HEK293T (cell line): ENCODE measurements around the gene CD300C.

Experiments
- CTCF ChIA-PET: fragments of 350-600 bp; formaldehyde crosslinking; extraction: SDS; loops from one replicate; lab custom pipeline; 2021; ENCODE audit warnings: antibody characterized with exemption, inconsistent platforms; lab: Yijun Ruan, JAX
- POLR2A ChIA-PET: fragments of 350-600 bp; formaldehyde crosslinking; extraction: SDS; loops from one replicate; lab custom pipeline; 2020; ENCODE audit warnings: antibody characterized with exemption, inconsistent platforms; lab: Yijun Ruan, JAX
- DNase-seq: peaks from one replicate; pipeline ENCODE4 v3.0.0; 2012; ENCODE audit warnings: mixed read lengths; ENCODE audit errors: extremely low spot score
- ARNT ChIP-seq: fragments of 450-650 bp; IDR thresholded peaks from 2 replicates; pipeline ENCODE4 v1.6.1; 2017; ENCODE audit warnings: mild to moderate bottlenecking
- BHLHE40 ChIP-seq: fragments of 450-650 bp; IDR thresholded peaks from 2 replicates; pipeline ENCODE4 v1.6.1; 2016; ENCODE audit warnings: mild to moderate bottlenecking, moderate library complexity, borderline replicate concordance
- CTBP1 ChIP-seq: fragments of 450-650 bp; IDR thresholded peaks from 2 replicates; pipeline ENCODE4 v1.6.1; 2016; ENCODE audit warnings: borderline replicate concordance
- ELF4 ChIP-seq: fragments of 450-650 bp; IDR thresholded peaks from 2 replicates; pipeline ENCODE4 v1.6.1; 2017; ENCODE audit warnings: antibody characterized with exemption
- FOXA1 ChIP-seq: fragments of 450-650 bp; IDR thresholded peaks from 2 replicates; pipeline ENCODE4 v1.6.1; 2016; ENCODE audit warnings: mild to moderate bottlenecking
- FOXK2 ChIP-seq: fragments of 450-650 bp; IDR thresholded peaks from 2 replicates; pipeline ENCODE4 v1.6.1; 2016; ENCODE audit warnings: mild to moderate bottlenecking
- FOXM1 ChIP-seq: fragments of 450-650 bp; IDR thresholded peaks from 2 replicates; pipeline ENCODE4 v1.6.1; 2017; ENCODE audit warnings: mild to moderate bottlenecking, borderline replicate concordance
- HDGF ChIP-seq: fragments of 450-650 bp; IDR thresholded peaks from 2 replicates; pipeline ENCODE4 v1.6.1; 2017; ENCODE audit warnings: antibody characterized with exemption, borderline replicate concordance
- L3MBTL2 ChIP-seq: fragments of 450-650 bp; conservative IDR thresholded peaks from 2 replicates; pipeline ENCODE4 v1.6.1; 2016; ENCODE audit warnings: mild to moderate bottlenecking
- LEF1 ChIP-seq: fragments of 450-650 bp; IDR thresholded peaks from 2 replicates; pipeline ENCODE4 v1.6.1; 2017; ENCODE audit warnings: mild to moderate bottlenecking, borderline replicate concordance
- NFRKB ChIP-seq: fragments of 450-650 bp; IDR thresholded peaks from 2 replicates; pipeline ENCODE4 v1.6.1; 2016; ENCODE audit warnings: mild to moderate bottlenecking, moderate library complexity
- PKNOX1 ChIP-seq: fragments of 450-650 bp; IDR thresholded peaks from 2 replicates; pipeline ENCODE4 v1.6.1; 2016
- SP1 ChIP-seq: fragments of 450-650 bp; IDR thresholded peaks from 2 replicates; pipeline ENCODE4 v1.6.1; 2017
- SUZ12 ChIP-seq: fragments of 450-650 bp; IDR thresholded peaks from 2 replicates; pipeline ENCODE4 v1.6.1; 2016; ENCODE audit warnings: mild to moderate bottlenecking
- TARDBP ChIP-seq: fragments of 450-650 bp; IDR thresholded peaks from 2 replicates; pipeline ENCODE4 v1.6.1; 2016
- ZNF384 ChIP-seq: fragments of 450-650 bp; IDR thresholded peaks from 2 replicates; pipeline ENCODE4 v1.6.1; 2016

CD300C gene

DNA sequence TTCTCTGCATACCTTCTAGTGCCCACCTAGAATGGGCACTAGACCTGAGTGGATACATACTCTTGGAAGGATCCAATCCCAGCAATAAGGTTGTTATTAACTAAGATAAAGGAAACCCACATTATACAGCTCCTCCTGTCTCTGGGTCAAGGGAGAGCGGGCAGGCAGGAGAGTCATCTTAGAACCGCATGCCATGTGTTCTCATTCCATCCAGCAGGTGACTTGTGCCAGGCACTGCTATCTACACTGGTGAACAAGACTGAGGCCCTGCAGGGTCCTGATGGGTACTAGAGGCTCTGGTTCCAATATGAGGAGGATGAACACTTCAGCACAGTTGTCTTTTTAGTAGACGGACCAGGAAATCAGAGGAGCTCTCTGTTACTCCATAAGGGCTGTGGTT lies 27.3 kb upstream of the CD300C start:
- ChIA-PET CTCF (no interaction called here), POLR2A (no interaction called here)
- TF ChIP-seq FOXM1 (no peak), TARDBP (no peak), L3MBTL2 (no peak), ARNT (no peak), HDGF (no peak), FOXK2 (no peak), NFRKB (no peak), PKNOX1 (no peak), BHLHE40 (no peak)
- no peak for DNase-seq

GRCh38 chr17:74571621-74572270 lies 25.8 kb upstream of the CD300C start:
- ChIA-PET POLR2A (no interaction called here), CTCF (no interaction called here)
- DNase-seq, result no peak
- no peak for TF ChIP-seq PKNOX1
- TF ChIP-seq ELF4, result no peak

- TF ChIP-seq HDGF (no peak), PKNOX1 (no peak), FOXA1 (no peak), NFRKB (no peak), LEF1 (no peak), ZNF384 (no peak), SP1 (no peak), SUZ12 (no peak), FOXM1 (no peak), BHLHE40 (no peak), FOXK2 (no peak), ARNT (no peak), CTBP1 (no peak), L3MBTL2 (no peak), ELF4 (no peak), TARDBP (no peak)
- DNase-seq, result no peak
- ChIA-PET CTCF (no interaction called here), POLR2A (no interaction called here)
Observed at GRCh38 chr17:74569020-74570003, 23.4 kb upstream of the CD300C start.

DNA sequence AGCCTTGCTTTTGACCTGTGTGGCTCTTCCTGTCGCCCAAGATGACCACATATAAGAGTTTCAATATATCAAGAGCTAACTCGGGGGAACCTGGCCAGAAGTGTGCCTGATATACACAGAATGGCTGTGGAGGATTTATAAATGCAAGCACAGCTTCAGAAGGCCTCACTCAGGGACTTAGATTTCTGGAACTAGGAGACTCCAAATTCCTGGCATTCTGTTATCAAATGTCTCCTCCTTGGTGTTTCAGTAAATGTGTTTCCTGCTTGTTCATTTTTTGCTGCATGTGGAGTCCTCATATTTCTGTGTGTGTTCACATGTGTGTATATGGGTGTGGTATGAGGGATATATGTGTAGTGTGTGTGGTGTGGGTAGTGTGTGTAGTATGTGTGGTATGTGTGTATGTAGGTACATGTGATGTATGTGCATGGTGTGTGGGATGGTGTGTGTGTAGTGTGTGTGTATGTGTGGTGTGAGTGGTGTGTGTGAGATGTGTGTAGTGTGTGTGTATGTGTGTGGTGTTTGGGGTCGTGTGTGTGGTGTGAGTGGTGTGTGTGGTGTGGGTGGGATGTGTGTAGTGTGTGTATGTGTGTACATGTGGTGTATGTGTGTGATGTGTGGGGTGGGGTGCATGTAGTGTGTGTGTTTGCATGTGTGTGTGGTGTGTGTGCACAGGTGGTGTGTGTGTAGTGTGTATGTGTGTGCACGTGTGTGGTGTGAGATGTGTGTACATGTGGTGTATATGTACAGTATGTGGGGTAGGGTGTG lies 22.4 kb upstream of the CD300C start:
- no peak for TF ChIP-seq TARDBP
- no peak for TF ChIP-seq SP1
- TF ChIP-seq ZNF384, result no peak
- TF ChIP-seq FOXM1, result no peak
- TF ChIP-seq PKNOX1, result no peak
- no peak for TF ChIP-seq FOXA1
- TF ChIP-seq CTBP1, result no peak
- no peak for TF ChIP-seq FOXK2
- no peak for TF ChIP-seq BHLHE40
- no peak for TF ChIP-seq L3MBTL2
- TF ChIP-seq SUZ12, result no peak
- TF ChIP-seq HDGF, result no peak
- no peak for TF ChIP-seq ELF4
- no peak for TF ChIP-seq LEF1
- no peak for TF ChIP-seq ARNT
- no peak for TF ChIP-seq NFRKB
- no peak for DNase-seq
- POLR2A ChIA-PET, result no interaction called here
- CTCF ChIA-PET, result no interaction called here

- DNase-seq, result no peak
- no peak for TF ChIP-seq ZNF384
- no peak for TF ChIP-seq SP1
- no peak for TF ChIP-seq ELF4
- no peak for TF ChIP-seq FOXM1
- ChIA-PET POLR2A (no interaction called here), CTCF (interaction anchor here (0.5 to 2.0 kb wide), 3 partner anchors 13 to 65 kb away, joined by 3 to 22 read pairs (median 3); no protein-coding TSS in a partner anchor)
Observed at GRCh38 chr17:74567397-74567796, 21.5 kb upstream of the CD300C start, which contains the start of gene CD300H. TSS of gene CD300H (minus strand) at chr17:74567509.
